Large intestine (tissue), 3 donors: ENCODE measurements around the gene TYMP. TPM values are rescaled to one million over a fixed set of nuclear protein-coding genes. Genes with fewer than 3 reads are reported as not detected.

Source experiments
- DNase-seq, 2 donors: peaks; one replicate each; pipeline versions ENCODE4 v3.0.0 to v3.0.0-alpha.2; 2013
- H3K27ac ChIP-seq: one replicate; pipeline ENCODE4 v1.5.1; 2013; ENCODE audit warnings: low read length
- H3K27me3 ChIP-seq: 2 replicates; pipeline ENCODE4 v1.6.1; 2013; ENCODE audit warnings: low read length; ENCODE audit not compliant: control insufficient read depth, insufficient read depth
- H3K36me3 ChIP-seq: 2 replicates; pipeline ENCODE4 v1.6.1; 2013; ENCODE audit warnings: low read length; ENCODE audit not compliant: control insufficient read depth, insufficient read depth
- H3K4me1 ChIP-seq: one replicate; pipeline ENCODE4 v1.6.1; 2013; ENCODE audit warnings: low read length; ENCODE audit not compliant: control insufficient read depth, insufficient read depth
- H3K4me3 ChIP-seq: one replicate; pipeline ENCODE4 v1.5.1; 2013; ENCODE audit warnings: low read length
- H3K9me3 ChIP-seq: one replicate; pipeline ENCODE4 v1.6.1; 2013; ENCODE audit warnings: mild to moderate bottlenecking, low read depth, low read length, moderate library complexity; ENCODE audit not compliant: control insufficient read depth
- WGBS: methylation state at CpG from one replicate; pipeline ENCODE4 v1.1.5; 2013; ENCODE audit warnings: low lambda C conversion rate; ENCODE audit not compliant: insufficient coverage; 5-methylcytosine and 5-hydroxymethylcytosine counted together
- polyA plus RNA-seq: library from polyadenylated mRNA; unstranded; fragments of 120-200 nt; gene quantifications from one replicate; pipeline ENCODE4 v1.2.1, GENCODE V29; 2013

Gene TYMP
- polyA plus RNA-seq, 1 donor = 10.5 TPM

- peaks cover 41% of the 10 kb centered on the region for H3K27me3 ChIP-seq
- H3K36me3 ChIP-seq = no peaks in the 10 kb centered on the region
- peak overlapping the region; percentile 94 for H3K27ac ChIP-seq
- H3K9me3 ChIP-seq = peaks cover 8% of the 10 kb centered on the region
- WGBS = no CpG with 5 or more reads among the region's 35 CpGs
- peak in 1 of 2 donors; percentile 44 for DNase-seq
- peaks cover 24% of the 10 kb centered on the region for H3K4me1 ChIP-seq
- peak overlapping the region; percentile 64 for H3K4me3 ChIP-seq
Observed at GRCh38 chr22:50482107-50483074, 47.4 kb downstream of the TYMP start.

- H3K4me1 ChIP-seq = peaks cover 24% of the 10 kb centered on the region
- peak within 1 kb of the TSS; percentile 64 for H3K4me3 ChIP-seq
- no peaks in the 10 kb centered on the region for H3K36me3 ChIP-seq
- peaks cover 45% of the 10 kb centered on the region for H3K27me3 ChIP-seq
- WGBS = no CpG with 5 or more reads among the region's 70 CpGs
- DNase-seq = peak in 1 of 2 donors; percentile 65
- H3K27ac ChIP-seq = peak within 1 kb of the TSS; percentile 94
- peaks cover 8% of the 10 kb centered on the region for H3K9me3 ChIP-seq
Observed at GRCh38 chr22:50481440-50482106, 48.2 kb downstream of the TYMP start, which contains the start of gene ADM2. ADM2 (plus strand) TSS chr22:50481543; CDS start chr22:50481848, 305 bp downstream.

- H3K36me3 ChIP-seq = no peaks in the 10 kb centered on the region
- peaks cover 24% of the 10 kb centered on the region for H3K4me1 ChIP-seq
- H3K9me3 ChIP-seq = peaks cover 8% of the 10 kb centered on the region
- peaks cover 44% of the 10 kb centered on the region for H3K27me3 ChIP-seq
- no peak overlapping the region for H3K27ac ChIP-seq
- no peak for DNase-seq
- H3K4me3 ChIP-seq = peak overlapping the region; percentile 43
- no CpG with 5 or more reads among the region's 45 CpGs for WGBS
Observed at GRCh38 chr22:50481045-50481439, 48.8 kb downstream of the TYMP start.

GRCh38 chr22:50479721-50480120 lies 50.1 kb downstream of the TYMP start:
- DNase-seq = no peak
- no CpG with 5 or more reads among the region's 11 CpGs for WGBS
- Histone ChIP-seq H3K27ac (no peak overlapping the region), H3K4me1 (peaks cover 22% of the 10 kb centered on the region), H3K4me3 (no peak overlapping the region), H3K9me3 (peaks cover 8% of the 10 kb centered on the region), H3K36me3 (no peaks in the 10 kb centered on the region), H3K27me3 (peaks cover 44% of the 10 kb centered on the region)

GRCh38 chr22:50477923-50478322 lies 51.9 kb downstream of the TYMP start:
- H3K27ac ChIP-seq = no peak overlapping the region
- H3K36me3 ChIP-seq = no peaks in the 10 kb centered on the region
- no peak overlapping the region for H3K4me3 ChIP-seq
- peaks cover 8% of the 10 kb centered on the region for H3K9me3 ChIP-seq
- peaks cover 44% of the 10 kb centered on the region for H3K27me3 ChIP-seq
- H3K4me1 ChIP-seq = peaks cover 20% of the 10 kb centered on the region
- no peak for DNase-seq
- no CpG with 5 or more reads among the region's 12 CpGs for WGBS

- no peak for DNase-seq
- Histone ChIP-seq H3K4me1 (peaks cover 27% of the 10 kb centered on the region), H3K4me3 (no peak overlapping the region), H3K27me3 (peaks cover 36% of the 10 kb centered on the region), H3K36me3 (peaks cover 2% of the 10 kb centered on the region), H3K27ac (no peak overlapping the region), H3K9me3 (peaks cover 5% of the 10 kb centered on the region)
- no CpG with 5 or more reads among the region's 7 CpGs for WGBS
Observed at GRCh38 chr22:50476868-50477267, 52.9 kb downstream of the TYMP start.

Other genes with a start within 250 kb of the TYMP start
- 65.0 TPM for gene PLXNB2, start 222.4 kb downstream of the TYMP start, polyA plus RNA-seq
- 7.1 TPM for gene DENND6B, start 203.0 kb downstream of the TYMP start, polyA plus RNA-seq
- 46.9 TPM for gene PPP6R2, start 186.7 kb downstream of the TYMP start, polyA plus RNA-seq
- gene SBF1, start 55.0 kb downstream of the TYMP start, polyA plus RNA-seq = 37.5 TPM
- 11.2 TPM for gene ADM2, start 48.5 kb downstream of the TYMP start, polyA plus RNA-seq
- gene MIOX, start 43.2 kb downstream of the TYMP start, polyA plus RNA-seq = 0.60 TPM
- 48.8 TPM for gene LMF2, start 22.3 kb downstream of the TYMP start, polyA plus RNA-seq
- 31.2 TPM for gene NCAPH2, start 21.8 kb downstream of the TYMP start, polyA plus RNA-seq
- 1.8 TPM for gene SCO2, start 4.4 kb downstream of the TYMP start, polyA plus RNA-seq
- gene KLHDC7B, start 15.9 kb upstream of the TYMP start, polyA plus RNA-seq = 0.18 TPM
- not detected for gene SYCE3, start 32.9 kb upstream of the TYMP start, polyA plus RNA-seq
- gene CPT1B, start 48.4 kb upstream of the TYMP start, polyA plus RNA-seq = 19.8 TPM
- gene CHKB, start 52.8 kb upstream of the TYMP start, polyA plus RNA-seq = 106 TPM
- gene MAPK8IP2, start 70.8 kb upstream of the TYMP start, polyA plus RNA-seq = 5.4 TPM
- gene ARSA, start 98.1 kb upstream of the TYMP start, polyA plus RNA-seq = 45.7 TPM
- 16.7 TPM for gene SHANK3, start 142.8 kb upstream of the TYMP start, polyA plus RNA-seq
- 0.48 TPM for gene ACR, start 208.2 kb upstream of the TYMP start, polyA plus RNA-seq